Loucy (cell line): ENCODE data around the gene SLC22A1.
A peak's percentile ranks its signal among the peaks of the same experiment; 100 is the strongest.

ENCODE experiments used
- H2AFZ ChIP-seq: fragments of 200-600 bp; sonication (generic); 2 replicates; pipeline ENCODE4 v1.6.0; 2016; ENCODE audit warnings: antibody characterized with exemption, mild to moderate bottlenecking, low read length, moderate library complexity
- H3F3A ChIP-seq: fragments of 200-600 bp; 2 replicates; pipeline ENCODE4 v1.6.0; 2016; ENCODE audit warnings: antibody characterized with exemption, low read depth, mild to moderate bottlenecking
- H3K27me3 ChIP-seq: fragments of 200-600 bp; sonication (generic); 2 replicates; pipeline ENCODE4 v1.6.1; 2014; ENCODE audit warnings: low read length, mild to moderate bottlenecking; ENCODE audit not compliant: insufficient read depth, poor library complexity, severe bottlenecking
- H3K36me3 ChIP-seq: fragments of 200-600 bp; sonication (generic); 2 replicates; pipeline ENCODE4 v1.6.1; 2016; ENCODE audit warnings: low read length; ENCODE audit not compliant: insufficient read depth
- H3K4me1 ChIP-seq: fragments of 200-600 bp; sonication (generic); 2 replicates; pipeline ENCODE4 v1.5.1; 2014; ENCODE audit warnings: low read length, mild to moderate bottlenecking; ENCODE audit not compliant: insufficient read depth, poor library complexity, severe bottlenecking
- H3K4me2 ChIP-seq: fragments of 200-600 bp; sonication (generic); 2 replicates; pipeline ENCODE4 v1.6.0; 2014; ENCODE audit warnings: antibody characterized with exemption, low read length, low read depth, mild to moderate bottlenecking; ENCODE audit not compliant: poor library complexity, severe bottlenecking
- H3K4me3 ChIP-seq: fragments of 200-600 bp; sonication (generic); 2 replicates; pipeline ENCODE4 v1.5.1; 2014; ENCODE audit warnings: low read length, mild to moderate bottlenecking, mixed read lengths; ENCODE audit not compliant: poor library complexity, severe bottlenecking
- H3K79me2 ChIP-seq: fragments of 200-600 bp; sonication (generic); 2 replicates; pipeline ENCODE4 v1.6.1; 2014; ENCODE audit warnings: low read length; ENCODE audit not compliant: insufficient read depth
- H3K9ac ChIP-seq: fragments of 200-600 bp; sonication (generic); 2 replicates; pipeline ENCODE4 v1.6.0; 2014; ENCODE audit warnings: mild to moderate bottlenecking, low read depth, low read length, moderate library complexity; ENCODE audit not compliant: poor library complexity, severe bottlenecking
- H3K9me2 ChIP-seq: fragments of 200-600 bp; sonication (generic); replicated peaks from 2 replicates; pipeline ENCODE4 v1.6.1; 2016; ENCODE audit warnings: low read depth, low read length, mixed read lengths
- H3K9me3 ChIP-seq: fragments of 200-600 bp; sonication (generic); 2 replicates; pipeline ENCODE4 v1.6.1; 2014; ENCODE audit warnings: mild to moderate bottlenecking, antibody characterized with exemption, low read length, low read depth; ENCODE audit not compliant: insufficient read depth
- H4K20me1 ChIP-seq: fragments of 200-600 bp; sonication (generic); 2 replicates; pipeline ENCODE4 v1.6.0; 2014; ENCODE audit warnings: antibody characterized with exemption, low read length, mild to moderate bottlenecking; ENCODE audit not compliant: insufficient read depth, poor library complexity, severe bottlenecking
- EZH2phosphoT487 ChIP-seq: fragments of 200-600 bp; IDR thresholded peaks from 2 replicates; pipeline ENCODE4 v1.6.1; 2018; ENCODE audit warnings: antibody characterized with exemption, mild to moderate bottlenecking, moderate library complexity, borderline replicate concordance
- TF ChIP-seq, protein P1 (sequence below): fragments of 200-600 bp; sonication (generic); conservative IDR thresholded peaks from 2 replicates; pipeline ENCODE4 v1.5.1; 2014; ENCODE audit warnings: mild to moderate bottlenecking, antibody characterized with exemption, low read length

The SLC22A1 gene

GRCh38 chr6:160101277-160102205 is 20.1 kb upstream of the SLC22A1 start:
- Histone ChIP-seq H3K9ac (no peak overlapping the region), H3K4me3 (no peak overlapping the region), H3K36me3 (peaks cover 24% of the 10 kb centered on the region; the same call in 1 of the 2 replicates)

DNA sequence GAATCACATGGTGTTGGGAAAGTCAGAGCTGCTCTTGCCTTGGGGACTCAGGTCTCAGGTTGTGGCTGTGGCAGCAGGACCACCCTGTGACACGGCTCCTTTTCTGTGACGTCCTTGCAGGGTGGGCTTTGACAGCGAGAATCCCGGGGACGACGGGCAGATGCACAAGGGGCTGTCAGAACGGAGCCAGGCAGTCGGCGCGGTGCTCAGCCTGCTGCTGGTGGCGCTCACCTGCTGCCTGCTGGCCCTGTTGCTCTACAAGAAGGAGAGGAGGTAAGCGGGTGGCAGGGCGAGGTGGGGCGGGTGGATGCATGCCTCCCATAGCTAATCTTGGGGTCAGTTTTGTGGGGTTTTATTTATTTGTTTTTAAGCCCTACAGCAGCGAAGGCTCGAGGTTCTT is 19.2 kb upstream of the SLC22A1 start:
- Histone ChIP-seq H4K20me1 (no peaks in the 10 kb centered on the region), H3K27me3 (no peaks in the 10 kb centered on the region), H2AFZ (no peak overlapping the region), H3K4me2 (no peak overlapping the region), H3K9ac (no peak overlapping the region), H3K9me3 (no peaks in the 10 kb centered on the region), H3F3A (no peaks in the 10 kb centered on the region), H3K36me3 (peaks cover 20% of the 10 kb centered on the region; the same call in 1 of the 2 replicates), H3K79me2 (no peaks in the 10 kb centered on the region), H3K4me3 (no peak overlapping the region), H3K4me1 (no peaks in the 10 kb centered on the region), H3K9me2 (no peaks in the 10 kb centered on the region)
- no peak for TF ChIP-seq EZH2phosphoT487
- TF ChIP-seq, protein P1, sequence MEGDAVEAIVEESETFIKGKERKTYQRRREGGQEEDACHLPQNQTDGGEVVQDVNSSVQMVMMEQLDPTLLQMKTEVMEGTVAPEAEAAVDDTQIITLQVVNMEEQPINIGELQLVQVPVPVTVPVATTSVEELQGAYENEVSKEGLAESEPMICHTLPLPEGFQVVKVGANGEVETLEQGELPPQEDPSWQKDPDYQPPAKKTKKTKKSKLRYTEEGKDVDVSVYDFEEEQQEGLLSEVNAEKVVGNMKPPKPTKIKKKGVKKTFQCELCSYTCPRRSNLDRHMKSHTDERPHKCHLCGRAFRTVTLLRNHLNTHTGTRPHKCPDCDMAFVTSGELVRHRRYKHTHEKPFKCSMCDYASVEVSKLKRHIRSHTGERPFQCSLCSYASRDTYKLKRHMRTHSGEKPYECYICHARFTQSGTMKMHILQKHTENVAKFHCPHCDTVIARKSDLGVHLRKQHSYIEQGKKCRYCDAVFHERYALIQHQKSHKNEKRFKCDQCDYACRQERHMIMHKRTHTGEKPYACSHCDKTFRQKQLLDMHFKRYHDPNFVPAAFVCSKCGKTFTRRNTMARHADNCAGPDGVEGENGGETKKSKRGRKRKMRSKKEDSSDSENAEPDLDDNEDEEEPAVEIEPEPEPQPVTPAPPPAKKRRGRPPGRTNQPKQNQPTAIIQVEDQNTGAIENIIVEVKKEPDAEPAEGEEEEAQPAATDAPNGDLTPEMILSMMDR: no peak

More at GRCh38 chr6:160101277-160102205, 20.1 kb upstream of the SLC22A1 start:
- Histone ChIP-seq H3K4me2 (no peak overlapping the region), H2AFZ (no peak overlapping the region), H4K20me1 (no peaks in the 10 kb centered on the region), H3K79me2 (no peaks in the 10 kb centered on the region), H3K4me1 (no peaks in the 10 kb centered on the region), H3K9me2 (no peaks in the 10 kb centered on the region), H3K27me3 (no peaks in the 10 kb centered on the region), H3F3A (no peaks in the 10 kb centered on the region), H3K9me3 (no peaks in the 10 kb centered on the region)
- TF ChIP-seq, protein P1: no peak
- no peak for TF ChIP-seq EZH2phosphoT487

GRCh38 chr6:160102956-160103824 is 18.4 kb upstream of the SLC22A1 start:
- TF ChIP-seq, protein P1: peak; percentile 67
- no peak for TF ChIP-seq EZH2phosphoT487
- Histone ChIP-seq H3K36me3 (peaks cover 20% of the 10 kb centered on the region; the same call in 1 of the 2 replicates), H3K4me3 (no peak overlapping the region), H3K27me3 (no peaks in the 10 kb centered on the region), H4K20me1 (no peaks in the 10 kb centered on the region), H3K9ac (no peak overlapping the region), H3K9me2 (no peaks in the 10 kb centered on the region), H3K9me3 (no peaks in the 10 kb centered on the region), H3K79me2 (no peaks in the 10 kb centered on the region), H2AFZ (no peak overlapping the region), H3K4me1 (no peaks in the 10 kb centered on the region), H3K4me2 (no peak overlapping the region), H3F3A (no peaks in the 10 kb centered on the region)
